ENCODE measurements around the gene JAZF1.

Gene JAZF1

GRCh38 chr7:27967639-27968038 is 213.0 kb downstream of the JAZF1 start:
- DNase-seq (ENCODE audit: low spot score), result no peak

- DNase-seq (ENCODE audit: low spot score), result no peak
Observed at GRCh38 chr7:27966219-27966780, 214.3 kb downstream of the JAZF1 start.

- no peak for DNase-seq (ENCODE audit: low spot score)
Observed at GRCh38 chr7:27965650-27966049, 214.9 kb downstream of the JAZF1 start.

- no peak for DNase-seq (ENCODE audit: low spot score)
Observed at GRCh38 chr7:27964820-27965219, 215.8 kb downstream of the JAZF1 start.

GRCh38 chr7:27963056-27963455 is 217.5 kb downstream of the JAZF1 start:
- no peak for DNase-seq (ENCODE audit: low spot score)

- DNase-seq (ENCODE audit: low spot score), result no peak
Observed at GRCh38 chr7:27962273-27962672, 218.3 kb downstream of the JAZF1 start.

GRCh38 chr7:27961255-27961654 is 219.3 kb downstream of the JAZF1 start:
- DNase-seq (ENCODE audit: low spot score), result peak; percentile 3

- DNase-seq (ENCODE audit: low spot score), result no peak
Observed at GRCh38 chr7:27960415-27960814, 220.2 kb downstream of the JAZF1 start.

GRCh38 chr7:27958933-27959548 is 221.6 kb downstream of the JAZF1 start:
- no peak for DNase-seq (ENCODE audit: low spot score)

- DNase-seq (ENCODE audit: low spot score), result no peak
Observed at GRCh38 chr7:27955596-27955995, 225.0 kb downstream of the JAZF1 start.

- DNase-seq (ENCODE audit: low spot score), result no peak
Observed at GRCh38 chr7:27955011-27955410, 225.6 kb downstream of the JAZF1 start.

- DNase-seq (ENCODE audit: low spot score), result no peak
Observed at GRCh38 chr7:27953777-27954176, 226.8 kb downstream of the JAZF1 start.

GRCh38 chr7:27953361-27953760 is 227.2 kb downstream of the JAZF1 start:
- no peak for DNase-seq (ENCODE audit: low spot score)

- DNase-seq (ENCODE audit: low spot score), result no peak
Observed at GRCh38 chr7:27952456-27953285, 227.9 kb downstream of the JAZF1 start.

GRCh38 chr7:27950123-27950522 is 230.5 kb downstream of the JAZF1 start:
- no peak for DNase-seq (ENCODE audit: low spot score)

GRCh38 chr7:27948861-27949260 is 231.7 kb downstream of the JAZF1 start:
- DNase-seq (ENCODE audit: low spot score), result no peak

- peak; percentile 4 for DNase-seq (ENCODE audit: low spot score)
Observed at GRCh38 chr7:27947586-27948278, 232.9 kb downstream of the JAZF1 start.

- no peak for DNase-seq (ENCODE audit: low spot score)
Observed at GRCh38 chr7:27946351-27946750, 234.2 kb downstream of the JAZF1 start.

- DNase-seq (ENCODE audit: low spot score), result no peak
Observed at GRCh38 chr7:27945058-27945795, 235.4 kb downstream of the JAZF1 start.

- no peak for DNase-seq (ENCODE audit: low spot score)
Observed at GRCh38 chr7:27944643-27945042, 236.0 kb downstream of the JAZF1 start.

- no peak for DNase-seq (ENCODE audit: low spot score)
Observed at GRCh38 chr7:27943241-27943640, 237.4 kb downstream of the JAZF1 start.

GRCh38 chr7:27942711-27943110 is 237.9 kb downstream of the JAZF1 start:
- DNase-seq (ENCODE audit: low spot score), result no peak
